Measurements from ENCODE around the gene YKT6. TPM values are rescaled to one million over a fixed set of nuclear protein-coding genes. Genes with fewer than 3 reads are reported as not detected.

YKT6 gene
- total and polyA plus RNA-seq, 2 donors (not counting 3 experiments of a cell fraction or from before 2014, with no cell fraction given) = 117 to 120 TPM

DNA sequence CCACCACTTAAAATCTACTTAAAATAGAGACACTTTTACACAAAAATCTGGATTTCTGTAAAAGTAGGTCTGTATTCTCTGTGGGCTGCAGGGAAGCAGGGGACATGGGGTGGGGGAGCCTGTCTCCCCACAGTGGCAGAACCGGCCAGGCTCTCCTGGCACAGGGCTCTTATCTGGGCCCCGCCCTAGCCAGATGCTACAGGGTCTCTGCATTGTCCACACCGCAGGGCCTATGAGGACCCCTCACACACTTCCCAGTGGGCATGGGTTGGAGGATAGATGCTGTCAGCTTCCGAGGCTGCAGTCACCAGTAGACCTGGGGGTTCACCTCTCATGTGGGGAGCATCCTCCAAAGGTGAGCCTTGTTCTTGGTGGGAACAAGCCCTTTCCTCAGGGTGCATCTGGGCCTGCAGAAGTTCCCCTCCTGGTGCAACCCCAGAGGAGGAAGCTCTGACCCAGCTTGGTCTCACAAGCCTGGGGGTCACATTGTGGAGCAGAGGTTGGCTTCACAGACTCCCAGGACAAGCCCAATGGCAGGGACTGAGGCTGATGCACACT is 44.2 kb upstream of the YKT6 start:
- Histone ChIP-seq H3K4me3 (replicated peaks in 1 of 3; ENCODE audit: insufficient read depth in 1 of 3, low read depth in 1 of 3, low read length in 3 of 3) (no peak overlapping the region), H3K9me1 (replicated peaks; ENCODE audit: control insufficient read depth, extremely low read depth, insufficient read depth, low read length) (no peaks in the 10 kb centered on the region), H3K27ac (ENCODE audit: insufficient read depth, low read depth, low read length) (no peak overlapping the region), H3K9ac (replicated peaks; ENCODE audit: extremely low read depth, insufficient read depth, low read length) (no peak overlapping the region), H3K4me1 (ENCODE audit: control insufficient read depth, extremely low read depth, insufficient read depth, low read length) (no peaks in the 10 kb centered on the region), H3K36me3 (ENCODE audit: control insufficient read depth in 2 of 2, extremely low read depth in 1 of 2, insufficient read depth in 2 of 2, low read length in 2 of 2) (no peaks in the 10 kb centered on the region), H3K9me3 (replicated peaks; ENCODE audit: control insufficient read depth, insufficient read depth, low read length) (no peaks in the 10 kb centered on the region), H3K4me2 (ENCODE audit: insufficient read depth, low read length) (no peak overlapping the region), H4K20me1 (replicated peaks; ENCODE audit: control insufficient read depth, extremely low read depth, insufficient read depth, low read length) (no peaks in the 10 kb centered on the region), H2AFZ (ENCODE audit: low read depth, low read length) (no peak overlapping the region), H3K27me3 (ENCODE audit: control insufficient read depth in 2 of 2, insufficient read depth in 2 of 2, low read length in 2 of 2) (peaks cover 0 to 2% of the 10 kb centered on the region in 2 experiments), H3K79me2 (ENCODE audit: control insufficient read depth, insufficient read depth, low read length) (no peaks in the 10 kb centered on the region)
- no TSS peak for BruUV-seq (replicated peaks)
- TF ChIP-seq POLR2A (IDR thresholded peaks at IDR 0.05; ENCODE audit: low read depth, low read length) = no peak
- no peak for TF ChIP-seq GATA2 (IDR thresholded peaks at IDR 0.05; ENCODE audit: insufficient read depth, insufficient read length, low read depth, low read length)
- TF ChIP-seq MYC (IDR thresholded peaks at IDR 0.05; ENCODE audit: low read depth, low read length) = no peak
- TF ChIP-seq POLR2AphosphoS5 (IDR thresholded peaks at IDR 0.05; ENCODE audit: insufficient read depth, low read depth, low read length) = no peak
- TF ChIP-seq, protein P1, sequence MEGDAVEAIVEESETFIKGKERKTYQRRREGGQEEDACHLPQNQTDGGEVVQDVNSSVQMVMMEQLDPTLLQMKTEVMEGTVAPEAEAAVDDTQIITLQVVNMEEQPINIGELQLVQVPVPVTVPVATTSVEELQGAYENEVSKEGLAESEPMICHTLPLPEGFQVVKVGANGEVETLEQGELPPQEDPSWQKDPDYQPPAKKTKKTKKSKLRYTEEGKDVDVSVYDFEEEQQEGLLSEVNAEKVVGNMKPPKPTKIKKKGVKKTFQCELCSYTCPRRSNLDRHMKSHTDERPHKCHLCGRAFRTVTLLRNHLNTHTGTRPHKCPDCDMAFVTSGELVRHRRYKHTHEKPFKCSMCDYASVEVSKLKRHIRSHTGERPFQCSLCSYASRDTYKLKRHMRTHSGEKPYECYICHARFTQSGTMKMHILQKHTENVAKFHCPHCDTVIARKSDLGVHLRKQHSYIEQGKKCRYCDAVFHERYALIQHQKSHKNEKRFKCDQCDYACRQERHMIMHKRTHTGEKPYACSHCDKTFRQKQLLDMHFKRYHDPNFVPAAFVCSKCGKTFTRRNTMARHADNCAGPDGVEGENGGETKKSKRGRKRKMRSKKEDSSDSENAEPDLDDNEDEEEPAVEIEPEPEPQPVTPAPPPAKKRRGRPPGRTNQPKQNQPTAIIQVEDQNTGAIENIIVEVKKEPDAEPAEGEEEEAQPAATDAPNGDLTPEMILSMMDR (IDR thresholded peaks at IDR 0.05; ENCODE audit: extremely low read depth in 1 of 2, insufficient read depth in 1 of 2, low read depth in 1 of 2, low read length in 2 of 2) = no peak
- no peak for TF ChIP-seq JUN (IDR thresholded peaks at IDR 0.05; ENCODE audit: borderline replicate concordance, insufficient read depth, insufficient read length, low read depth)
- TF ChIP-seq FOS (IDR thresholded peaks at IDR 0.05; ENCODE audit: borderline replicate concordance, insufficient read depth, low read length) = no peak
- TF ChIP-seq, protein P2, sequence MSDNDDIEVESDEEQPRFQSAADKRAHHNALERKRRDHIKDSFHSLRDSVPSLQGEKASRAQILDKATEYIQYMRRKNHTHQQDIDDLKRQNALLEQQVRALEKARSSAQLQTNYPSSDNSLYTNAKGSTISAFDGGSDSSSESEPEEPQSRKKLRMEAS (IDR thresholded peaks at IDR 0.05; ENCODE audit: insufficient read depth, insufficient read length) = no peak
- TF ChIP-seq EZH2 (IDR thresholded peaks at IDR 0.05; ENCODE audit: borderline replicate concordance, low read depth, low read length, severe bottlenecking) = no peak
- intact Hi-C loops (cut with micrococcal nuclease) (no loop called here), dilution Hi-C loops (cut with MboI; ENCODE audit: extremely low pct_ligation_motif_present, low sequenced_read_pairs) (no loop called here)
- ChIA-PET CTCF (no interaction called here), POLR2A (no interaction called here)
- no peak for FAIRE-seq
- DNase-seq (ENCODE audit: low read depth, low spot score) = no peak

All from endothelial cell of umbilical vein (primary cell).